Stimulated activated CD8-positive, alpha-beta memory T cell treated with anti-CD3 and anti-CD28 coated beads, Interleukin-12 subunit alpha, Interleukin-12 subunit beta, amount 100 ng/mL, for 1 hour (primary cell): ENCODE measurements around the gene ATP12A.
A peak's percentile ranks its signal among the peaks of the same experiment; 100 is the strongest.

Source experiments
- DNase-seq: peaks from one replicate; pipeline ENCODE4 v3.0.0-alpha.2; 2020; ENCODE audit warnings: low read depth

ATP12A gene

GRCh38 chr13:24663089-24663395, 17.2 kb upstream of the ATP12A start:
- no peak for DNase-seq

DNA sequence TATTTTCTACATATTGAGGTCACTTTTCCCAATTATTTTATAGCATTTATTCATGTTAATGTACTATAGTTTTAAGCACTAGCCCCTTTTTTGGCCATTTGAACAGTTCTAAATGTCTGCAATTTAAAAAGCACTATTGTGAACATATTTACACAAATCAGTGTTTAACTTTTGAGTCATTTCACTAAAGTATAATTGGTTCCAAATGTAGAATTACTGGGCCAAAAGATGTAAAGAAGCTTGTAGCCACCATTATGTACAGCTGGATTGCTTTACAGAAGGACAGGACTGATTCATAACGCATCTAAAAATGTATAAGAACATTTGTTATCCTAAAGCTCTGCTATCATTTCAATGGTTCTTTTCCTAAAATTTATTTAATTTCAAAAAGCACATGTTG, 16.6 kb upstream of the ATP12A start:
- no peak for DNase-seq

DNA sequence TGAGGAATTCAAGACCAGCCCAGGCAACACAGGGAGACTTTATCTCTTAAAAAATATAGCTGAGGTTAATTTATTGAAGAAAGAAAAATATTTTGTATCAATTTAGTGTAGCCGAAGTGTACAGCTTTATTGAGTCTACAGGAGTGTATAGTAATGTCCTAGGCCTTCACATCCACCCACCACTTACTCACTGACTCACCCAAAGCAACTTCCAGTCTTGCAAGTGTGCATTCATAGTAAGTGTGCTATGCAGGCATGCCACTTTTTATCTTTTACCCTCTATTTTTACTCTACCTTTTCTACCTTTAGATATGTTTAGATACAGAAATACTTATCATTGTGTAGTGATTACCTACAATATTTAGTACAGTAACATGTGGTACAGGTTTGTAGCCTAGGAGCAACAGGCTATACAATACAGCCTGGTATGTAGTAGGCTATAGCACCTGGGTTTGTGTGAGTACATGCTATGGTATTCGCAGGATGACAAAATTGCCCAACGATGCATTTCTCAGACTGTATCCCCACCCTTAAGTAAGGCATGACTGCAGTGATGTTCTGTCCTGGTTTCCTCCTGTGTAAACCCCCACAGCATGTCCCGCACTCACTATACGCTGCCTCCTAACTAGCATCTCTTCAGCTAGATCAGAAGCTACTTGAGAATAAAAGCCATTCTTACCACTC, 15.3 kb upstream of the ATP12A start:
- DNase-seq, result no peak

DNA sequence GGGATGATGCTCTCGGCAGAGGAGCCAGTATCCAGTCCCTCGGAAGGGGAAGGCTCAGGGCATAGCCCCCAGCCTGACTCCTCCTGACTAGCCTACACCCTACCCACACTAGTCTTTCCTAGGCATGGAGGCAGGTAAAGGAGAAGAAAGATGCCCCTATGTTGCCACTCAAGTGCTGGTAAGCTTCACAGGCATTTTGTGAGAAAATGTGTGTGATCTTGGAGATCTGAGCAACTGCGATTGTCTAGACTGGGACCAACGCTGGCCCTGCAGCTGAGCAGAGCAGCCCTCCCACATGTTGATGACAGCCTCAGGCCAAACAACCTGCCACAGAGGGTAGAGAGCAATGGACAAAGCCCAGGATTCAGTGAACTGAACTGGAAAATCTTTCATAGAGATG, 11.7 kb upstream of the ATP12A start:
- DNase-seq, result no peak

GRCh38 chr13:24668955-24669582, 11.1 kb upstream of the ATP12A start:
- no peak for DNase-seq

- no peak for DNase-seq
Measured at GRCh38 chr13:24670174-24670573, 10.0 kb upstream of the ATP12A start.

GRCh38 chr13:24670961-24671381, 9.2 kb upstream of the ATP12A start:
- DNase-seq, result no peak

DNA sequence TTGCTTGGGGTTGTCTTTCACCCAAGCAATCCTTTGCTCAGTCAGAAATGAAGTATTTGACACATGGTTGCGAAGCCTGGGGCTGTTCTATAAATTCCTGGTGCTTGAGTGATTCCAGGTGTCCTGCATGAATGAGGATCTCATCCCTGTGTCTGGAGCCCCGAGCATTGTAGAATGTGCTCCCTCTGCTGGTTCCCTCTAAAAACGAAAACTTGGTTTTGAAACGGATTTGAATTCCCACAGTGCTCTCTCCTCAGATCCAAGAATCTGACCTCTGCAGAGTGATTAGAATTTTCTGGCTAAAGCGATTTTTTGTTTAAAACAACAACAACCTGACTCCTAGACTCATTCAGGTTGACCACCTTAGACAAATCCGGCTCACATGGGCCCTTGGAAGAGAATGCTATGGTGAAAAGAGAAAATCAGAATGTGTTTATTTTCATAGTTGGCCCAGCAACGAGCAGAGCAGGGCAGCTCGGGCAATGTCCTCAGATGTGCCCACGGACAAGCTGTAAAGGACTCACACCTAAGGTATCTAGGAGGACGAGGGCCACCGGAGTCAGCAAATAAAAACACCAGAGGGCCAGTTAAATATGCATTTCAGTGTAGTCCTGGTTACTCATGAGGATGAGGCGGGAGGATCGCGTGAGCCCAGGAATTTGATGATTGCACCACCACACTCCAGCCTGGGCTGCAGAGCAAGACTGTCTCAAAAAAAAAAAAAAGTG, 8.7 kb upstream of the ATP12A start:
- DNase-seq, result no peak

GRCh38 chr13:24672141-24673132, 7.8 kb upstream of the ATP12A start:
- DNase-seq, result no peak

DNA sequence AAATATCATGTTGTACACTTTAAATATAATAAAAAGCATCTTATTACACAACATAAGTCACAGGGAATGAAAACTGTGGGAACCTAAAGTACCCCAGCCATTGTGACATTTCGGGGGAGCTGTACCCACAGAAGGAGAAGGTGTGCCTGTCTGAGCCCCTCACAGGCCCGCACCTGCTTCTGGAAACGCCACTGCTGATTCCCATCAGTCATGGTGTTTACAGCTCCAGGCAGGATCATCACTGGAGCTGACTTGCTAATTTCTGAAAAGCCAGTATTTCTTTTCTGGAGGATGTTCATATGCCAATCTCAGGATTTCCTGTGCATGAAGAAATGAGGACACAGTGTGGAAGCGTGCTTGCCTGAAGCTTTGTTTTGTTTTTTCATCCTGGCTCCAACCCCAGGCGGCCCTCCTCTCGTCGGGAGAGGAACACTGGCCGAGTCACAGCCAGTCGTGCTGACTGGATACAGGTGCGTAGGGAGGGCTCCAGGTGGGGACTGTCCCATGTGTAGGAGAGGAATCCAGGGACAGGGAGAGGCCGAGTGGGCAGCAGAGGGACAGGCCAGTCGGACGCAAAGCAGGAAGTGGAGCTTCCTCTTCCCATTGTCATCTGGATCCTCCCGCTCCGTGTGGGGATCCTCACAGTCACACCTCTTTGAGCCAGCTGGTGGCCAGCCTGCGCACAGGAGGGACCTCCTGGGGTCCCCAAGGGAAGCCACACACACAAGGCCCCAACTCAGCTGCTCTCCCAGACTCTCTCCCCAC, 4.2 kb upstream of the ATP12A start:
- no peak for DNase-seq

- no peak for DNase-seq
Measured at GRCh38 chr13:24678151-24678550, 2.1 kb upstream of the ATP12A start.

- DNase-seq, result no peak
Measured at GRCh38 chr13:24679686-24680085, 522 bp upstream of the ATP12A start.

- no peak for DNase-seq
Measured at GRCh38 chr13:24680921-24681604, 855 bp downstream of the ATP12A start.

DNA sequence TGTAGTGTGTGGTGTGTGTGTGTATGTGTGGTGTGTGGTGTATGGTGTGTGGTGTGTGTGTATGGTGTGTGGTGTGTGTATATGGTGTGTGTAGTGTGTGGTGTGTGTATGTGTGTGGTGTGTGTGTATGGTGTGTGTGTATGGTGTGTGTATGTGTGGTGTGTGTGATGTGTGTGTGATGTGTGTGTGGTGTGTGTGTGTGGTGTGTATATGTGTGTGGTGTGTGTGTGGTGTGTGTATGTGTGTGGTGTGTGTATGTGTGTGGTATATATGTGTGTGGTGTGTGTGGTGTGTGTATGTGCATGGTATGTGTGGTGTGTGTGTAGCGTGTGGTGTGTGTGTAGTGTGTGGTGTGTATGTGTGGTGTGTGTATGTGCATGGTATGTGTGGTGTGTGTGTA, 1.7 kb downstream of the ATP12A start:
- DNase-seq, result no peak

- no peak for DNase-seq
Measured at GRCh38 chr13:24682353-24682752, 2.1 kb downstream of the ATP12A start.

DNA sequence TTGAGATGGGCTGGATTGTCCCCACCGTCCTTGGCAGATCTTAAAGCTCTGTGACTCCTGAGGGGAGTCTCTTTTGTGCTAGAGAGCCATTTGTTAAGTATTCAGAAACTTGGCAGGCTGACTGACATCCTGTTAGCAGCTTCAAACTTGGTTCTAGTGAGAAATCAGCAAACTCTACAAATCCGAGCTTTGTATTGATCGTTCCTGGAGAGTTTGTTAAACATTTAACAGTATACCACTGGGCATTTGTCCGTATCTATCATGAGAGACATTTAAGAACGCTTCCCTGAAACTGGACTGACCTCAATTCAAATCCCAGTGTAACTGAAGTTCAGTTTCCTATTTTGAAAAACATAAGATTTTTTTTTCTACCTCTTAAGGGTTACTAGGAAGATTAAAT, 3.1 kb downstream of the ATP12A start:
- DNase-seq, result no peak

DNA sequence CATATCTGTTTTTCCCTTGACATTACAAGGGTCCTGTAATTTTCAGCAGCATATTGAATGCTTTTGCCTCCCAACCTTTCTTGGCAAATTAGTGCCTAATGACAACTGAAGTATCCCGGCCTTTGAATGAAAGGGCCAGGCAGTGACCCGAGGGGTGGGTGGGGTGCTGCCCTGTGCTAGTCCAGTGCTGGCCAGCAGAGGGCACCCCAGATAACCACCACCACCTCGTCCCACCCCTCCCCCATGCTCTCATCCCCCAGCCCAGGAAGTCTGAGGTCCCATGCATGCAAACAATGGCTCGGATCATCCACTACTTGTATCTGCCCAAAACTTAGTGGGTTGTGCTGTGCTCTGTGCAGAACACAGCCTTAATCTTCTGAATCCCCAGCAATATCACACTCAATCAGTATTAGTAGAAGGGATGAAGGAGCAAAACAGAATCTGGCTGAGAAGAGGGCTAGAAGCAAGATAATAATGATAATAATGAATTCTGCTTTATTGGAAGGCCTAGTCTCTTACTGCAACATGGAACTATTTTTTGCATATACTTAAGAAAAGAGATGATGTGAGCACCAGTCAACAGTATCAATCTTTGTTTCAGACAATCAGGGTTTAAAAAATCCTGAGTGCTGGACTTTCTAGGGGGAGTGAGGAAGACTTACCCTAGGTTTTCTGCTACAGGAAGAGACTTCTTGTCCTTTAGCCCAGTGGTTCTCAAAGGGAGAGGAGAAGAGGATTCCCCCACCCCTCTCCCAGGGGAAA, 3.8 kb downstream of the ATP12A start:
- DNase-seq, result peak; percentile 35

DNA sequence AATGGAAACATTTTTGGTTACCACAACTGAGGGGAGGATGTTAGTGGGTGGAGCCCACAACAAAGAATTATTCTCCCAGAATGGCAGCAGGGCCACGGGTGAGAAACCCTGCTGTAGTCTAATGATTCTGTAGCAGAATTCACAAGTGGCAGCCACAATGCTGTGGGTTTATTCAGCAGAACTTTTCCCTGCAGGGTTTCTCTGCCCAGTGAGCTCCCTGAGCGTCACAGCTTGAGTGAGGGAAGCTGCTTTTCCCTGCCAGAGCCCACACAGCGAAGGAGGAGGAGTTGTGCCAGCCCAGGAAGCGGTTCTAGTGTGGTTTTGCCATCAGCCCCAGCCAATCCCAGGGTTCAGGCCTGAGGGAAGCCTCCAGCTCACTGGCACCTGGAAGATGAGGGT, 4.4 kb downstream of the ATP12A start:
- DNase-seq, result no peak

DNA sequence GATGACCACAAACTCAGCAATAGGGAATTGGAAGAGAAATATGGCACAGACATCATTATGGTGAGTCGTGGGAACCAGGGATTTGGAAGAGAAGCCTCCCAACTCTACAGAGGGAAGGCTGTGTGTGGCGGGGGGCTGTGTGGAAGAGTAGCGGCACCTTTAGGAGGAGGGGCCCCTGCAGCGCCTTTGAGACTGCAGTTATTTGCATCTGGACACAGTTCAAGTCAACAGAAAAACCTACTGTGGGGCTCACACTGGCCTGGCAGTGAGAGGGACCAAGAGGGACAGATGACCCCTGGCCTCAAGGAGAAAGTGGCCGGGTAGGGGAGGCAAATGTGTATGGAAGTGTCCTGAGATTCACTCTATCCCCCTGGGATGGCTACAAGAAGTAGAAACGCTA, 5.1 kb downstream of the ATP12A start:
- no peak for DNase-seq

DNA sequence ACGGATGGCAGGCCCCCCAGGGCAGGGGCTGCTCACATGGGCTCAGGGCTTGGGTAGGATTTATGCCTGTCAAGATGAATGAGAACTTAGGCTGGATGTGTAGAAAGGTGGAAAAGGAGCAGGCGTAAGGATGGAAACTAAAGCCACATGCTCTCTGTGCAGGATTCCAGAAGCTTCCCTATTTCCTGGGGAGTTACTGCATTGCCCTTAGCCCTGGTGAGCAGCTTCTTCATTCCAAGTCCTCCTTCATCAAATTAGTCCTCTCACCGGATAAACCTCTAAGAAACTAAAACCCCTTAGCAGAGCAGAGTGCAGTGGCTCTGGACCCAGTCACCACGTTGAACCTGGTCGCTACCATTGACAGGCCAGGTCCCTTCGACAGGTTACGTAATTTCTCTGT, 7.4 kb downstream of the ATP12A start:
- no peak for DNase-seq
